ENCODE measurements around the gene SIRT6. TPM values are rescaled to one million over a fixed set of nuclear protein-coding genes. Genes with fewer than 3 reads are reported as not detected.
"Not testable (repeated sequence)": the region's sequence is repeated elsewhere in the genome, so short reads cannot be mapped to it uniquely, and the experiment has no call there.

SIRT6 gene
- polyA plus RNA-seq, 1 donor, result 15.5 TPM

GRCh38 chr19:4174213-4174894, 8.0 kb downstream of the SIRT6 start:
- DNase-seq, result no peak

GRCh38 chr19:4173479-4174212, 8.7 kb downstream of the SIRT6 start:
- DNase-seq, result no peak

GRCh38 chr19:4172861-4173473, 9.4 kb downstream of the SIRT6 start:
- peak; percentile 64 for DNase-seq

GRCh38 chr19:4171676-4172075, 10.7 kb downstream of the SIRT6 start:
- no peak for DNase-seq

GRCh38 chr19:4164262-4164661, 18.1 kb downstream of the SIRT6 start:
- no peak for DNase-seq

- DNase-seq, result no peak
Observed at GRCh38 chr19:4161415-4162077, 20.8 kb downstream of the SIRT6 start.

GRCh38 chr19:4157971-4158370, 24.4 kb downstream of the SIRT6 start:
- not testable (repeated sequence) for DNase-seq

GRCh38 chr19:4157164-4157563, 25.2 kb downstream of the SIRT6 start:
- no peak for DNase-seq

GRCh38 chr19:4154571-4155312, 27.6 kb downstream of the SIRT6 start:
- no peak for DNase-seq

GRCh38 chr19:4152241-4152998, 29.9 kb downstream of the SIRT6 start:
- DNase-seq, result no peak

- no peak for DNase-seq
Observed at GRCh38 chr19:4151623-4152022, 30.7 kb downstream of the SIRT6 start.

- no peak for DNase-seq
Observed at GRCh38 chr19:4149518-4150288, 32.7 kb downstream of the SIRT6 start.

GRCh38 chr19:4144666-4145249, 37.6 kb downstream of the SIRT6 start:
- no peak for DNase-seq

GRCh38 chr19:4142916-4143315, 39.4 kb downstream of the SIRT6 start:
- not testable (repeated sequence) for DNase-seq

GRCh38 chr19:4140237-4140711, 42.1 kb downstream of the SIRT6 start:
- no peak for DNase-seq

GRCh38 chr19:4139614-4140236, 42.6 kb downstream of the SIRT6 start:
- peak; percentile 27 for DNase-seq

GRCh38 chr19:4138445-4138844, 43.9 kb downstream of the SIRT6 start:
- DNase-seq, result no peak

- no peak for DNase-seq
Observed at GRCh38 chr19:4136680-4137088, 45.7 kb downstream of the SIRT6 start.

GRCh38 chr19:4135386-4135785, 47.0 kb downstream of the SIRT6 start:
- DNase-seq, result not testable (repeated sequence)

GRCh38 chr19:4134351-4134750, 48.0 kb downstream of the SIRT6 start:
- peak; percentile 24 for DNase-seq

Data from hindlimb muscle (tissue), 1 donor.